ENCODE measurements around the gene STON2. TPM values are rescaled to one million over a fixed set of nuclear protein-coding genes. Genes with fewer than 3 reads are reported as not detected.

STON2 gene
- total RNA-seq, 1 experiment from 2014 or later = 12.3 TPM

DNA sequence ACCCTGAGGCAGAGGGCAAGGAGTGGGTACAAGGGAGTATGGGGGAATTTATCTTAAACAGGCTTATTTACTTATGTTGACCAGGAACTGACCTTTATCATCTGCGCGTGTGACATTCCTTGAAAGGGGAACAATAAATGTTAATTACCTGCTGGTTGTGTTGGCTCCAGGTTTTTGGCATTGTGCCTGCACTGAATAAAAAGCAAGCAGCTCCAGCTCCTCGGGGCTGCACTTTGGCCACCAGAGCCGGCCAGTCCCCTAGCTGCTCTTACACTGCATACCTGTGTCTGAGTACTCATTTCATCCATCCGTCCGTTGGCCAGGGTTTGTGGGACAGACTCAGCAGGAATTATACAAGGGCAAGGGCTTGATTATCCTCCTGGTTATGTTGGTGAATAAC lies 110.6 kb downstream of the STON2 start:
- no peak overlapping the region for H3K9ac ChIP-seq (ENCODE audit: low read length)
- no peaks in the 10 kb centered on the region for H4K20me1 ChIP-seq (ENCODE audit: low read length)
- H3K27me3 ChIP-seq (ENCODE audit: low read length) = no peaks in the 10 kb centered on the region
- H3K4me2 ChIP-seq (ENCODE audit: low read length) = no peak overlapping the region
- intact Hi-C loops (cut with micrococcal nuclease) = no loop called here
- H3K27ac ChIP-seq (ENCODE audit: low read length) = no peak overlapping the region
- DNase-seq (no peak), ATAC-seq (no peak)
- TF ChIP-seq EZH2 (IDR thresholded peaks at IDR 0.05; ENCODE audit: low read length, unreplicated experiment) (no peak), EZH2phosphoT487 (IDR thresholded peaks at IDR 0.05; ENCODE audit: borderline replicate concordance, low read length) (no peak)
- TF ChIP-seq, protein P1, sequence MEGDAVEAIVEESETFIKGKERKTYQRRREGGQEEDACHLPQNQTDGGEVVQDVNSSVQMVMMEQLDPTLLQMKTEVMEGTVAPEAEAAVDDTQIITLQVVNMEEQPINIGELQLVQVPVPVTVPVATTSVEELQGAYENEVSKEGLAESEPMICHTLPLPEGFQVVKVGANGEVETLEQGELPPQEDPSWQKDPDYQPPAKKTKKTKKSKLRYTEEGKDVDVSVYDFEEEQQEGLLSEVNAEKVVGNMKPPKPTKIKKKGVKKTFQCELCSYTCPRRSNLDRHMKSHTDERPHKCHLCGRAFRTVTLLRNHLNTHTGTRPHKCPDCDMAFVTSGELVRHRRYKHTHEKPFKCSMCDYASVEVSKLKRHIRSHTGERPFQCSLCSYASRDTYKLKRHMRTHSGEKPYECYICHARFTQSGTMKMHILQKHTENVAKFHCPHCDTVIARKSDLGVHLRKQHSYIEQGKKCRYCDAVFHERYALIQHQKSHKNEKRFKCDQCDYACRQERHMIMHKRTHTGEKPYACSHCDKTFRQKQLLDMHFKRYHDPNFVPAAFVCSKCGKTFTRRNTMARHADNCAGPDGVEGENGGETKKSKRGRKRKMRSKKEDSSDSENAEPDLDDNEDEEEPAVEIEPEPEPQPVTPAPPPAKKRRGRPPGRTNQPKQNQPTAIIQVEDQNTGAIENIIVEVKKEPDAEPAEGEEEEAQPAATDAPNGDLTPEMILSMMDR (conservative IDR thresholded peaks at IDR 0.05; ENCODE audit: low read depth, low read length) = no peak
- no peaks in the 10 kb centered on the region for H3K4me1 ChIP-seq (ENCODE audit: insufficient read depth, low read length)
- H3K9me3 ChIP-seq (ENCODE audit: low read length) = no peaks in the 10 kb centered on the region
- H3K79me2 ChIP-seq (ENCODE audit: low read length) = no peaks in the 10 kb centered on the region
- POLR2A ChIA-PET (ENCODE audit: unreplicated experiment) = interaction anchor here (0.6 kb wide), 1 partner anchor 66 kb away, joined by 7 read pairs; no protein-coding TSS in a partner anchor
- BruUV-seq (replicated peaks) = no TSS peak
- no peaks in the 10 kb centered on the region for H3K9me2 ChIP-seq (replicated peaks; ENCODE audit: low read length)
- H3K4me3 ChIP-seq (ENCODE audit: low read length) = no peak overlapping the region
- no peaks in the 10 kb centered on the region for H3F3A ChIP-seq (ENCODE audit: low read length, unreplicated experiment)
- H2AFZ ChIP-seq (ENCODE audit: low read length) = no peak overlapping the region
- CTCF ChIA-PET = no interaction called here
- no peaks in the 10 kb centered on the region for H3K36me3 ChIP-seq (ENCODE audit: low read depth, low read length)

DNA sequence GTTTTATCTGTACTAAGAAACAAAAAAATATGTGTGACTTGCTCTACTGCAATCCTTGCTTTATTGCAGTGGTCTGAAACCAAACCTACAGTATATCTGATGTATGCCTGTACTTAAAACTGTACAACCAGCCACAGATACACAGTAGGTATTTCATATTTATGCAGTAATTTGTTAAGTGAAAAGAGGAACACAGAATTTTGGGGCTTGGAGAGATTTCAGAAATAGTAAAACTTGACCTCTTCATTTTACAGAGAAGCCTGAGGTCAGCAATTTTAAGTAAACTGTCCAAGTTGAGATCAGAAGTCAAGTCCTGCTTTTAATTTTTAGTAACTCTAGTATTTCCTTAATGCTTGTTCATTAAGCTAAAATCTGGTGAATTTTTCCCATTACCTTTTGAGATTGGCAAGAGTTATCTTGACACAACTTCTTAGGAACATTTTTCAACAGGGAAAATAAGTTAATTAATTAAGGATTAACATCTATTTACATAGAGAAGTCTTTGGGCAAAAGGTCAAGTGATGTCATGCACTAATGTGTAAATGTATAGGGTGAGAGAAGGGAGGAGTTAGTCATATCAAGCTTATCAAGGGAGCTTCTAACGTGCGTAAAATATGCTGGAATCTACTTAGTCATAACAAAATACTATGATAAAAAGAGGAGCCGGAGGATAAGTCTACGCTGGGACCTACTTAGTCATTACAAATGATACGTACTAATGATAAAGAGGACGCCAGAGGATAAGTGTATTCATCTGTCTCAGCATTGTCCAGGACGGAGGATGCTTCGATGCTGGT lies 113.4 kb downstream of the STON2 start:
- Histone ChIP-seq H4K20me1 (ENCODE audit: low read length) (no peaks in the 10 kb centered on the region), H3K9ac (ENCODE audit: low read length) (no peak overlapping the region), H3K4me2 (ENCODE audit: low read length) (no peak overlapping the region), H3K9me3 (ENCODE audit: low read length) (no peaks in the 10 kb centered on the region), H3K27me3 (ENCODE audit: low read length) (no peaks in the 10 kb centered on the region), H2AFZ (ENCODE audit: low read length) (no peak overlapping the region), H3K4me1 (ENCODE audit: insufficient read depth, low read length) (no peaks in the 10 kb centered on the region), H3F3A (ENCODE audit: low read length, unreplicated experiment) (no peaks in the 10 kb centered on the region), H3K9me2 (replicated peaks; ENCODE audit: low read length) (no peaks in the 10 kb centered on the region), H3K27ac (ENCODE audit: low read length) (no peak overlapping the region), H3K4me3 (ENCODE audit: low read length) (no peak overlapping the region), H3K79me2 (ENCODE audit: low read length) (no peaks in the 10 kb centered on the region), H3K36me3 (ENCODE audit: low read depth, low read length) (no peaks in the 10 kb centered on the region)
- CTCF ChIA-PET = no interaction called here
- POLR2A ChIA-PET (ENCODE audit: unreplicated experiment) = no interaction called here
- DNase-seq (no peak), ATAC-seq (no peak)
- no TSS peak for BruUV-seq (replicated peaks)
- intact Hi-C loops (cut with micrococcal nuclease) = no loop called here
- TF ChIP-seq EZH2phosphoT487 (IDR thresholded peaks at IDR 0.05; ENCODE audit: borderline replicate concordance, low read length) (no peak), EZH2 (IDR thresholded peaks at IDR 0.05; ENCODE audit: low read length, unreplicated experiment) (no peak)
- TF ChIP-seq, protein P1 (conservative IDR thresholded peaks at IDR 0.05; ENCODE audit: low read depth, low read length) = no peak

DNA sequence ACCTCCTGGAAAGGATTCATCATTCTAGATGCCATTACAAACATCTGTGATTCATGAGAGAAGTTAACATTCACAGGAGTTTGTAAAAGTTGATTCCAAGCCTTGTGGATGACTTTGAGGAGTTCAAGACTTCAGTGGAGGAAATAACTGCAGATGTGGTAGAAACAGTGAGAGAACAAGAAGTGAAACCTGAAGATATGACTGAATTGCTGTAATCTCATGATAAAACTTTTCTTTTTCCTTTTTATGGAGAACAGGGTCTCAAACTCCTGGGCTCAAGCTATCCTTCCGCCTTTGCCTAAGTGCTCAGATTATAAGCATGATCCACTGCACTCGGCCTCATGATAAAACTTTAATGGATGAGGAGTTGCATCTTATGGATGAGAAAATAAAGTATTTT lies 114.9 kb downstream of the STON2 start:
- BruUV-seq (replicated peaks) = no TSS peak
- no peaks in the 10 kb centered on the region for H3K9me3 ChIP-seq (ENCODE audit: low read length)
- CTCF ChIA-PET = no interaction called here
- no peaks in the 10 kb centered on the region for H3K4me1 ChIP-seq (ENCODE audit: insufficient read depth, low read length)
- no peak overlapping the region for H2AFZ ChIP-seq (ENCODE audit: low read length)
- TF ChIP-seq EZH2phosphoT487 (IDR thresholded peaks at IDR 0.05; ENCODE audit: borderline replicate concordance, low read length) (no peak), EZH2 (IDR thresholded peaks at IDR 0.05; ENCODE audit: low read length, unreplicated experiment) (no peak)
- TF ChIP-seq, protein P1 (conservative IDR thresholded peaks at IDR 0.05; ENCODE audit: low read depth, low read length) = no peak
- no peak for ATAC-seq
- H3K4me2 ChIP-seq (ENCODE audit: low read length) = no peak overlapping the region
- no peak for DNase-seq
- POLR2A ChIA-PET (ENCODE audit: unreplicated experiment) = no interaction called here
- no peak overlapping the region for H3K9ac ChIP-seq (ENCODE audit: low read length)
- intact Hi-C loops (cut with micrococcal nuclease) = no loop called here
- no peaks in the 10 kb centered on the region for H3K79me2 ChIP-seq (ENCODE audit: low read length)
- H3K36me3 ChIP-seq (ENCODE audit: low read depth, low read length) = no peaks in the 10 kb centered on the region
- no peaks in the 10 kb centered on the region for H3K27me3 ChIP-seq (ENCODE audit: low read length)
- H3K9me2 ChIP-seq (replicated peaks; ENCODE audit: low read length) = no peaks in the 10 kb centered on the region
- no peak overlapping the region for H3K27ac ChIP-seq (ENCODE audit: low read length)
- H3F3A ChIP-seq (ENCODE audit: low read length, unreplicated experiment) = no peaks in the 10 kb centered on the region
- no peaks in the 10 kb centered on the region for H4K20me1 ChIP-seq (ENCODE audit: low read length)
- H3K4me3 ChIP-seq (ENCODE audit: low read length) = no peak overlapping the region
